DMS53 (cell line): ENCODE data around the gene UPK1B.
"Not testable (repeated sequence)": the region's sequence is repeated elsewhere in the genome, so short reads cannot be mapped to it uniquely, and the experiment has no call there.

ENCODE experiments used
- DNase-seq: peaks from one replicate; lab custom pipeline; 2025; lab: John Stamatoyannopoulos, UW

The UPK1B gene

GRCh38 chr3:119225121-119225520 is 51.7 kb downstream of the UPK1B start:
- no peak for DNase-seq

- DNase-seq, result no peak
These were observed 53.9 kb downstream of the UPK1B start for GRCh38 chr3:119227070-119227850.

GRCh38 chr3:119228373-119229145 is 55.2 kb downstream of the UPK1B start:
- DNase-seq, result no peak

GRCh38 chr3:119229190-119229589 is 55.8 kb downstream of the UPK1B start:
- no peak for DNase-seq

- no peak for DNase-seq
These were observed 56.7 kb downstream of the UPK1B start for GRCh38 chr3:119230071-119230470.

- no peak for DNase-seq
These were observed 57.3 kb downstream of the UPK1B start for GRCh38 chr3:119230745-119231144.

GRCh38 chr3:119234610-119235009 is 61.2 kb downstream of the UPK1B start:
- DNase-seq, result no peak

GRCh38 chr3:119235151-119235550 is 61.8 kb downstream of the UPK1B start:
- no peak for DNase-seq

GRCh38 chr3:119236756-119237155 is 63.4 kb downstream of the UPK1B start:
- no peak for DNase-seq

GRCh38 chr3:119237299-119237698 is 63.9 kb downstream of the UPK1B start:
- no peak for DNase-seq

GRCh38 chr3:119238363-119238762 is 65.0 kb downstream of the UPK1B start:
- DNase-seq, result no peak

- DNase-seq, result no peak
These were observed 65.9 kb downstream of the UPK1B start for GRCh38 chr3:119239206-119239820.

GRCh38 chr3:119240101-119240590 is 66.7 kb downstream of the UPK1B start:
- DNase-seq, result peak; percentile 56

- peak; percentile 95 for DNase-seq
These were observed 67.4 kb downstream of the UPK1B start, which contains the start of gene B4GALT4 for GRCh38 chr3:119240591-119241434. Gene B4GALT4, minus strand, starts transcription at chr3:119240878. Its CDS starts 10,779 bp downstream, at chr3:119230099.

- DNase-seq, result not testable (repeated sequence)
These were observed 69.1 kb downstream of the UPK1B start for GRCh38 chr3:119242387-119243057.

- DNase-seq, result not testable (repeated sequence)
These were observed 69.7 kb downstream of the UPK1B start for GRCh38 chr3:119243058-119243529.

GRCh38 chr3:119243712-119244111 is 70.3 kb downstream of the UPK1B start:
- DNase-seq, result no peak

- DNase-seq, result peak; percentile 11
These were observed 72.4 kb downstream of the UPK1B start for GRCh38 chr3:119245778-119246177.
